Lung (tissue), 12 donors: ENCODE data around the gene ERVK3-1. TPM values are rescaled to one million over a fixed set of nuclear protein-coding genes. Genes with fewer than 3 reads are reported as not detected.

Source experiments
- ATAC-seq: fragments of 200-7000 bp; cut with Tn5 transposase; one replicate; pipeline ENCODE4 v1.9.1; 2020; ENCODE audit warnings: moderate number of reproducible peaks; ENCODE audit not compliant: insufficient read depth, low FRiP score
- DNase-seq, 3 donors: peaks; one replicate each; pipeline ENCODE4 v3.0.0-alpha.2; 2013 to 2017
- H3K27ac ChIP-seq, 2 donors: one replicate each; pipeline ENCODE4 v1.5.1; 2013; ENCODE audit warnings: mild to moderate bottlenecking in 2 of 2, moderate library complexity in 2 of 2, control low read depth in 1 of 2, inconsistent platforms in 1 of 2, low read depth in 1 of 2, low read length in 1 of 2
- H3K27me3 ChIP-seq, 3 donors: one replicate each; pipeline ENCODE4 v1.5.1; 2013; ENCODE audit warnings: low read length in 2 of 3; ENCODE audit not compliant: control insufficient read depth in 3 of 3, insufficient read depth in 3 of 3
- H3K36me3 ChIP-seq, 4 donors: one replicate each; pipeline ENCODE4 v1.5.1; 2013; ENCODE audit warnings: low read length in 4 of 4, mild to moderate bottlenecking in 1 of 4, moderate library complexity in 1 of 4; ENCODE audit not compliant: control insufficient read depth in 4 of 4, insufficient read depth in 4 of 4
- H3K4me1 ChIP-seq, 5 donors: one replicate each; pipeline ENCODE4 v1.5.1; 2013; ENCODE audit warnings: low read length in 5 of 5, mild to moderate bottlenecking in 2 of 5, moderate library complexity in 1 of 5; ENCODE audit not compliant: control insufficient read depth in 5 of 5, insufficient read depth in 5 of 5
- H3K4me3 ChIP-seq: one replicate; pipeline ENCODE4 v1.5.1; 2013; ENCODE audit warnings: mild to moderate bottlenecking, control low read depth, moderate library complexity
- H3K9ac ChIP-seq, 2 donors: one replicate each; pipeline ENCODE4 v1.5.1; 2013; ENCODE audit warnings: low read length in 2 of 2, control low read depth in 1 of 2; ENCODE audit not compliant: insufficient read depth in 1 of 2
- H3K9me3 ChIP-seq, 4 donors: one replicate each; pipeline ENCODE4 v1.5.1; 2013; ENCODE audit warnings: low read length in 3 of 4, mild to moderate bottlenecking in 1 of 4, moderate library complexity in 1 of 4; ENCODE audit not compliant: control insufficient read depth in 4 of 4, insufficient read depth in 3 of 4
- CTCF ChIP-seq: IDR thresholded peaks from 2 replicates; pipeline ENCODE4 v1.5.1; 2012; ENCODE audit warnings: mild to moderate bottlenecking; ENCODE audit errors: control extremely low read depth, extremely low read depth
- WGBS, 2 donors: extraction: QIAGEN DNeasy Blood & Tissue Kit; methylation state at CpG; one replicate each; pipeline ENCODE4 v1.1.7; 2013; 5-methylcytosine and 5-hydroxymethylcytosine counted together
- polyA plus RNA-seq, 2 donors: library from polyadenylated mRNA; stranded (reverse); fragments of 200-250 nt; gene quantifications; one replicate each; pipeline ENCODE4 v1.2.1, GENCODE V29; 2013
- total RNA-seq, 2 donors: library from RNA; depleted of rRNA in 1 of 2; stranded (reverse); fragments of >200 nt in 1 of 2; gene quantifications; one replicate each; pipeline ENCODE4 v1.2.1, GENCODE V29; 2014 to 2021
- donor health status: control.
- donor health status: control.
- donor health status: Bipolar disorder and iron deficiency.
- donor health status: healthy.
- donor health status: DM: yes; HTN: yes; CAD: no.

The ERVK3-1 gene
- total and polyA plus RNA-seq, 4 donors: 31.8 to 58.8 (median 38.1) TPM

DNA sequence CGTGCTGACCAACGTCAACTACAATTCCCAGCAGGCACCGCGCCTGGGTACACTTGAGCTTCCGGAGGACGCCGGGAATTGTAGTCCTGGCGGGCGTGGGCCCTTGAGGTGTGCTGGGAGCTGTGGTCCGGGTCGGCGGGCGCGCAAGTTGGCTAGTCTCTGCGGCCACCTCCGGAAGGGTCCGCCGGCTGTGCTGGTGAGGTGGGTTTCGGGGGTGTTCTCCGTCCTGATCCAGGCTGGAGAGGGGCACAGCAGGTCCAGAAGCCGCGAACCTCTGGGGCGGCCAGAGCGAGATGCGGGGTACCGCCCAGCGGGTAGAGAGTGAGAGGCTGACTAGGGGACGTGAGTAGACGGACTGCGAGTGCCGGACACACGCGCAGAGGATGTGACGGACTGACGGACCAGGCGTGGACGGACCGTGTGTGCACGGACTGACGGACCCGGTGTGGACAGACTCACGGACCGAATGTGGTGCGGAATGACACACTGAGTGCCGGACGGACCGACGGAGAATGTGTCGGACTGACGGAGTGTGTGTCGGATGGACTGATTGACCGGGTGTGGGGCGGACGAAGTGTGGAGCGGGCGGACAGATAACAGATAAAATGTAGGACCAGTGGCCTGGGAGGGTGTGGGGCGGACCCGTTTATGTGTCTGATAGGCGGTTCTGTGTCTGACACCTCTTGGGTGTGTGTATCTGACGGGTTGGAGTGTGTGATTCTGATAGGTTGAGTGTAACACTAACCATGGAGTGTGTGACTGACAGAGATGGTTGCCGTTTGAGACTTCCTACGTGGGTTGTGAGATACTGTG is 21.9 kb downstream of the ERVK3-1 start, which contains the start of gene ZSCAN22:
TSS of gene ZSCAN22 (plus strand) at position 81 of the 813 bp plus-strand sequence. CDS start 7,809 bp downstream, outside the sequence.
- no peaks in the 10 kb centered on the region for H3K27me3 ChIP-seq
- peak within 1 kb of the TSS; percentile 91 for H3K27ac ChIP-seq
- DNase-seq: peak; percentile 96 to 98 (median 97)
- ATAC-seq: peak; percentile 96
- TF ChIP-seq CTCF: no peak
- WGBS, 2 donors: 0 to 1% methylated on average over 61 to 62 of the region's 62 CpGs
- peak within 1 kb of the TSS; percentile 61 for H3K4me3 ChIP-seq
- H3K36me3 ChIP-seq: peaks cover 0 to 3% (median 0%) of the 10 kb centered on the region in 4 donors
- H3K9me3 ChIP-seq: no peaks in the 10 kb centered on the region
- peaks cover 7 to 15% (median 9%) of the 10 kb centered on the region in 5 donors for H3K4me1 ChIP-seq
- peak within 1 kb of the TSS; percentile 49 to 97 for H3K9ac ChIP-seq

GRCh38 chr19:58328999-58329398 is 23.8 kb downstream of the ERVK3-1 start:
- ATAC-seq (no peak), DNase-seq (no peak)
- H3K36me3 ChIP-seq: peaks cover 0 to 3% (median 0%) of the 10 kb centered on the region in 4 donors
- H3K9ac ChIP-seq: no peak overlapping the region
- WGBS, 2 donors: 66 to 67% methylated on average over 10 of the region's 10 CpGs
- H3K4me1 ChIP-seq: peaks cover 7 to 15% (median 9%) of the 10 kb centered on the region in 5 donors
- TF ChIP-seq CTCF: no peak
- no peak overlapping the region for H3K4me3 ChIP-seq
- H3K27me3 ChIP-seq: no peaks in the 10 kb centered on the region
- H3K27ac ChIP-seq: no peak overlapping the region
- H3K9me3 ChIP-seq: no peaks in the 10 kb centered on the region

DNA sequence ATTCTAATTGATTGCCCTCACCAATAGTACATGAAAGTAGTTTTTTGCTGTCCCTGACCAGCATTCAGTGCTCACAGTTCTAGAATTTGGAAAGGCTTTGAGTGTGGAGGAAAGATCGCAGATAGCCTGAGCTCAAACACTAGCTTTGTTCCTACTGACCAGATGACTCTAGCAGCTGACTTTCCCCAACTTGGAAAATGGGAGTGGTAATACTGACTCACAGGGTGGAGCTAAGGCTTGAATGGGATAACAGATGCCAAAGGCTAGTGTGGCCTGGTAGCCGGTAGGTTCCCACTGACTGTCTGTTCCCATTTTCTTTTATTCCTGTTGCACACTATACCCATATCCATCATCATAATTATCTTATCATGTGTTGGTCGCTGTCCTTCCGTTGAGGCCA is 25.3 kb downstream of the ERVK3-1 start:
- Histone ChIP-seq H3K36me3 (peaks cover 0 to 3% (median 1%) of the 10 kb centered on the region in 4 donors), H3K9me3 (no peaks in the 10 kb centered on the region), H3K27me3 (no peaks in the 10 kb centered on the region), H3K4me3 (no peak overlapping the region), H3K27ac (no peak overlapping the region), H3K9ac (no peak overlapping the region), H3K4me1 (peaks cover 7 to 13% (median 9%) of the 10 kb centered on the region in 5 donors)
- ATAC-seq (no peak), DNase-seq (no peak)
- no peak for TF ChIP-seq CTCF
- WGBS, 2 donors: 92 to 95% methylated on average over 4 of the region's 4 CpGs
